CD4-positive, alpha-beta T cell (primary cell): Measurements from ENCODE around the gene KLK8. TPM values are rescaled to one million over a fixed set of nuclear protein-coding genes. Genes with fewer than 3 reads are reported as not detected.

ENCODE experiments used
- ATAC-seq: fragments of 200-7000 bp; cut with Tn5 transposase; one replicate; pipeline ENCODE4 v1.10.0; 2022; ENCODE audit warnings: mild to moderate bottlenecking; ENCODE audit not compliant: poor library complexity
- CTCF ChIA-PET: fragments of 350-600 bp; sonication (Branson Sonifier 250); formaldehyde crosslinking; loops from one replicate; lab custom pipeline; 2021; ENCODE audit warnings: antibody characterized with exemption, inconsistent platforms; lab: Charles Lee
- POLR2A ChIA-PET: fragments of 350-600 bp; sonication (Branson Sonifier 250); formaldehyde crosslinking; loops from one replicate; lab custom pipeline; 2021; ENCODE audit warnings: antibody characterized with exemption, inconsistent platforms; lab: Charles Lee
- DNase-seq, 14 experiments: peaks; one replicate each; pipeline ENCODE4 v3.0.0-alpha.2; 2013 to 2020; ENCODE audit warnings: mixed read lengths in 2 of 14
- H3K27ac ChIP-seq, 2 donors: one replicate each; pipeline versions ENCODE4 v1.5.1 to v1.7.0; 2013; ENCODE audit warnings: low read length in 2 of 2, low read depth in 1 of 2, mild to moderate bottlenecking in 1 of 2
- H3K27me3 ChIP-seq, 2 experiments: 1 replicate in 1 of 2; 2 replicates in 1 of 2; pipeline versions ENCODE4 v1.6.1 to v1.7.0; 2013; ENCODE audit warnings: low read length in 2 of 2, control low read depth in 1 of 2, mild to moderate bottlenecking in 1 of 2, moderate library complexity in 1 of 2; ENCODE audit not compliant: insufficient read depth in 2 of 2, control insufficient read depth in 1 of 2
- H3K36me3 ChIP-seq: one replicate; pipeline ENCODE4 v1.6.1; 2013; ENCODE audit warnings: low read length, control low read depth; ENCODE audit not compliant: insufficient read depth
- H3K4me1 ChIP-seq: one replicate; pipeline ENCODE4 v1.6.1; 2013; ENCODE audit warnings: low read length, control low read depth; ENCODE audit not compliant: insufficient read depth
- H3K4me3 ChIP-seq: one replicate; pipeline ENCODE4 v1.5.1; 2013; ENCODE audit warnings: mild to moderate bottlenecking, low read length, moderate library complexity
- H3K9me3 ChIP-seq, 2 experiments: 1 replicate in 1 of 2; 2 replicates in 1 of 2; pipeline versions ENCODE4 v1.6.1 to v1.7.0; 2013; ENCODE audit warnings: low read length in 2 of 2, mild to moderate bottlenecking in 2 of 2, control low read depth in 1 of 2, moderate library complexity in 1 of 2; ENCODE audit not compliant: control insufficient read depth in 1 of 2, insufficient read depth in 1 of 2
- H3K27ac Mint-ChIP-seq: one replicate; pipeline ENCODE4 v1.8.0; 2020; ENCODE audit warnings: mixed read lengths
- H3K27me3 Mint-ChIP-seq: one replicate; pipeline ENCODE4 v1.8.0; 2021; ENCODE audit warnings: mixed read lengths
- H3K36me3 Mint-ChIP-seq: one replicate; pipeline ENCODE4 v1.8.0; 2021; ENCODE audit warnings: low read depth, mixed read lengths
- H3K4me1 Mint-ChIP-seq: one replicate; pipeline ENCODE4 v1.8.0; 2021; ENCODE audit warnings: low read depth, mixed read lengths
- H3K4me3 Mint-ChIP-seq: one replicate; pipeline ENCODE4 v1.8.0; 2020; ENCODE audit warnings: mild to moderate bottlenecking, mixed read lengths
- H3K9me3 Mint-ChIP-seq: one replicate; pipeline ENCODE4 v1.8.0; 2020; ENCODE audit warnings: mixed read lengths
- intact Hi-C, 2 experiments: fragments of 100-400 bp; cut with DNase I in 1 of 2; cut with micrococcal nuclease in 1 of 2; formaldehyde crosslinking; loops; one replicate each; pipeline versions ENCODE4 v1.15.1 to v1.9.0; 2023 to 2025; cut with DNase I, micrococcal nuclease
- total RNA-seq, 174 experiments: library from RNA in 2 of 174; stranded (reverse) in 2 of 174; gene quantifications; one replicate each; pipeline ENCODE4 v1.2.3 and lab custom pipeline; 2021 to 2026
- TF ChIP-seq, protein P1 (sequence below): fragments of 200-600 bp; IDR thresholded peaks from one replicate; pipeline ENCODE4 v1.8.0; 2022; ENCODE audit warnings: antibody characterized with exemption, mild to moderate bottlenecking

The KLK8 gene
- total RNA-seq, 2 experiments from 2014 or later: not detected

DNA sequence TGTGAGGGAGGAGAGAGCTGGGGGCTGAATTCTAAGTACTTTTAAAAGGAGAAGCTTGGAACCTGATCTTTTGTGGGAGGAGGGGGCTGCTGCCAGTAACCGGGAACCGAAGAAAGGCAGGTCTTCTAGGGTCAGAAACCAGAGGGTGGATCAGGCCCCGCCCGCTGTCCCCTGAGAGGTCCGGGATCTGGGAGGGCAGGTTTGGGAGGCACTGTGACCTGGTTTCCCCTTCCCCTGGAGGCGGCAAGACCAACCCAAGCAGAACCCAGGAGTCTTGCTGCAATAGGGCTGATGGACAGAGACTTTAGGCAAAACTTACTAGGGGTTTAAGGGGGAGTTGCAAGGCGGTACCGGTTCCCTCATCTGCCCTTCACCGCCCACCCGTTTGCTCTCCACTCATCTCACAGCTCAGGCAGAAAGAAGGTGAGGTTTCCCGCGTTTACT is 707 bp upstream of the KLK8 start:
- Mint-ChIP-seq H3K9me3 (no peaks in the 10 kb centered on the region), H3K4me3 (no peak overlapping the region), H3K27me3 (peaks cover 71% of the 10 kb centered on the region)

DNA sequence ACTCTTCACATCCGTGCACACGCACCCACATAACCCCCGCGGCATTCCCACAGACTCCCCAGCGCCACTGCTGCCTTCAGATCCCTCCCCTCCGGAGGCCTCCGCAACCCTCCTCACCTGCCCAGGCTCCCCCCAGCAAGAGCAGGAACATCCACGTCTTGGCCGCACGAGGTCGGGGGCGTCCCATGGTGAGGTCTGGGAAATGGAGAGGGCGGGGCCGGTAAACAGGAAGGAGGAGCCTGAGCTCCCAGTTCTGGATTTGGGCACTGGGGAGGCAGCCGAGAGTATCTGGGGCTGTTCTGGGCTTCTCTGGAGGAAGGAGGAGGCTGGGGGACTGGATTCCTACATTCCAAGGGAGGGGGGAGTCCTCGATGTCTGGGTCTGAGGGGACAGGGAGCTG is 423 bp downstream of the KLK8 start:
- CTCF ChIA-PET: no interaction called here
- H3K9me3 Mint-ChIP-seq: no peaks in the 10 kb centered on the region
- H3K27me3 Mint-ChIP-seq: peaks cover 63% of the 10 kb centered on the region
- no peaks in the 10 kb centered on the region for H3K4me1 Mint-ChIP-seq
- DNase-seq (no peak), ATAC-seq (no peak)
- POLR2A ChIA-PET: no interaction called here
- intact Hi-C loops: no loop called here
- H3K36me3 ChIP-seq: no peaks in the 10 kb centered on the region
- H3K27ac ChIP-seq: no peak overlapping the region
- no peak overlapping the region for H3K4me3 Mint-ChIP-seq
- TF ChIP-seq, protein P1, sequence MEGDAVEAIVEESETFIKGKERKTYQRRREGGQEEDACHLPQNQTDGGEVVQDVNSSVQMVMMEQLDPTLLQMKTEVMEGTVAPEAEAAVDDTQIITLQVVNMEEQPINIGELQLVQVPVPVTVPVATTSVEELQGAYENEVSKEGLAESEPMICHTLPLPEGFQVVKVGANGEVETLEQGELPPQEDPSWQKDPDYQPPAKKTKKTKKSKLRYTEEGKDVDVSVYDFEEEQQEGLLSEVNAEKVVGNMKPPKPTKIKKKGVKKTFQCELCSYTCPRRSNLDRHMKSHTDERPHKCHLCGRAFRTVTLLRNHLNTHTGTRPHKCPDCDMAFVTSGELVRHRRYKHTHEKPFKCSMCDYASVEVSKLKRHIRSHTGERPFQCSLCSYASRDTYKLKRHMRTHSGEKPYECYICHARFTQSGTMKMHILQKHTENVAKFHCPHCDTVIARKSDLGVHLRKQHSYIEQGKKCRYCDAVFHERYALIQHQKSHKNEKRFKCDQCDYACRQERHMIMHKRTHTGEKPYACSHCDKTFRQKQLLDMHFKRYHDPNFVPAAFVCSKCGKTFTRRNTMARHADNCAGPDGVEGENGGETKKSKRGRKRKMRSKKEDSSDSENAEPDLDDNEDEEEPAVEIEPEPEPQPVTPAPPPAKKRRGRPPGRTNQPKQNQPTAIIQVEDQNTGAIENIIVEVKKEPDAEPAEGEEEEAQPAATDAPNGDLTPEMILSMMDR: no peak
- no peaks in the 10 kb centered on the region for H3K4me1 ChIP-seq
- no peak overlapping the region for H3K4me3 ChIP-seq
- H3K27ac Mint-ChIP-seq: no peak overlapping the region
- peaks cover 25 to 30% of the 10 kb centered on the region in 2 experiments for H3K27me3 ChIP-seq
- no peaks in the 10 kb centered on the region for H3K36me3 Mint-ChIP-seq
- H3K9me3 ChIP-seq: peaks cover 0 to 22% of the 10 kb centered on the region in 2 experiments

More for the DNA sequence above, 707 bp upstream of the KLK8 start:
- H3K36me3 ChIP-seq: no peaks in the 10 kb centered on the region
- H3K4me1 ChIP-seq: no peaks in the 10 kb centered on the region
- TF ChIP-seq, protein P1: no peak
- no peak overlapping the region for H3K4me3 ChIP-seq
- ChIA-PET CTCF (no interaction called here), POLR2A (no interaction called here)
- Mint-ChIP-seq H3K27ac (no peak overlapping the region), H3K36me3 (no peaks in the 10 kb centered on the region), H3K4me1 (no peaks in the 10 kb centered on the region)
- ATAC-seq (no peak), DNase-seq (no peak)
- intact Hi-C loops: no loop called here
- peaks cover 0 to 22% of the 10 kb centered on the region in 2 experiments for H3K9me3 ChIP-seq
- peaks cover 27 to 30% of the 10 kb centered on the region in 2 experiments for H3K27me3 ChIP-seq
- no peak overlapping the region for H3K27ac ChIP-seq

DNA sequence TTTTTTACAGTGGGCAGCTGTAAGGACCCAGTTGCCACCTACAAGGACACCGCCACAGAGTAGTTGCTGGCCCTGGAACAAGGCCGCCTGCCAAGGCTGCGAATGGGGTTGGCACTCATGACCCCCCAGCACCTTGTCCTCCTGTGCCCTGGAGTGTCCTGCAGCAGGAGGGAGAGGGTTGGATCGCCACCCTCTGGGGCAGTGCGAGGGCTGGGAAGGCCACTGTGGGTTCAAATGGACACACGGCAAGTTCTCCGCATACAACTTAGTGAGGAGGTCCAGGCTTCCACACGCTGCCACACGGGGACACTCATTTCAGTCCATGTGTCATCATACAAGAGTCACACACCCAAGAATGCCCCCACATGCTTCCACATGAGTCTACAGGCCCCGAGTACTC is 978 bp downstream of the KLK8 start:
- Histone ChIP-seq H3K4me1 (no peaks in the 10 kb centered on the region), H3K36me3 (no peaks in the 10 kb centered on the region), H3K27me3 (peaks cover 25 to 30% of the 10 kb centered on the region in 2 experiments), H3K27ac (no peak overlapping the region), H3K4me3 (no peak overlapping the region), H3K9me3 (peaks cover 0 to 22% of the 10 kb centered on the region in 2 experiments)
- ChIA-PET POLR2A (no interaction called here), CTCF (no interaction called here)
- intact Hi-C loops: no loop called here
- H3K9me3 Mint-ChIP-seq: no peaks in the 10 kb centered on the region
- no peaks in the 10 kb centered on the region for H3K36me3 Mint-ChIP-seq
- ATAC-seq (no peak), DNase-seq (no peak)
- peaks cover 61% of the 10 kb centered on the region for H3K27me3 Mint-ChIP-seq
- TF ChIP-seq, protein P1: no peak
- no peak overlapping the region for H3K4me3 Mint-ChIP-seq
- H3K4me1 Mint-ChIP-seq: no peaks in the 10 kb centered on the region
- H3K27ac Mint-ChIP-seq: no peak overlapping the region
